HG02588 (cell line): ENCODE data around the gene N4BP2L1.

ENCODE experiments used
- ATAC-seq: cut with Tn5 transposase; IDR thresholded peaks from one replicate; pipeline ENCODE4 v1.9.1; 2021; ENCODE audit warnings: mild to moderate bottlenecking, moderate library complexity; ENCODE audit not compliant: unreplicated experiment

Gene N4BP2L1

GRCh38 chr13:32427852-32428580 lies at the start of gene N4BP2L1:
TSS of gene N4BP2L1 (minus strand) at chr13:32428130. CDS start at chr13:32428082, 48 bp downstream.
- ATAC-seq = peak; percentile 75

- ATAC-seq = no peak
Measured at GRCh38 chr13:32476892-32477291, 49.0 kb upstream of the N4BP2L1 start.

- ATAC-seq = no peak
Measured at GRCh38 chr13:32476021-32476731, 48.2 kb upstream of the N4BP2L1 start.

- no peak for ATAC-seq
Measured at GRCh38 chr13:32474999-32475792, 47.3 kb upstream of the N4BP2L1 start.

GRCh38 chr13:32473650-32474049 lies 45.7 kb upstream of the N4BP2L1 start:
- no peak for ATAC-seq

GRCh38 chr13:32472194-32472621 lies 44.3 kb upstream of the N4BP2L1 start:
- peak; percentile 80 for ATAC-seq

- no peak for ATAC-seq
Measured at GRCh38 chr13:32471187-32471922, 43.4 kb upstream of the N4BP2L1 start.

GRCh38 chr13:32468502-32469142 lies 40.7 kb upstream of the N4BP2L1 start:
- no peak for ATAC-seq

- no peak for ATAC-seq
Measured at GRCh38 chr13:32456591-32456990, 28.7 kb upstream of the N4BP2L1 start.

- ATAC-seq = no peak
Measured at GRCh38 chr13:32455594-32455903, 27.6 kb upstream of the N4BP2L1 start.

GRCh38 chr13:32454886-32455593 lies 27.1 kb upstream of the N4BP2L1 start:
- no peak for ATAC-seq

GRCh38 chr13:32453981-32454380 lies 26.1 kb upstream of the N4BP2L1 start:
- no peak for ATAC-seq

GRCh38 chr13:32448972-32449371 lies 21.0 kb upstream of the N4BP2L1 start:
- no peak for ATAC-seq

- no peak for ATAC-seq
Measured at GRCh38 chr13:32447894-32448623, 20.1 kb upstream of the N4BP2L1 start.

GRCh38 chr13:32446773-32447465 lies 19.0 kb upstream of the N4BP2L1 start:
- no peak for ATAC-seq

- no peak for ATAC-seq
Measured at GRCh38 chr13:32446220-32446619, 18.3 kb upstream of the N4BP2L1 start.

GRCh38 chr13:32445461-32445860 lies 17.5 kb upstream of the N4BP2L1 start:
- ATAC-seq = no peak

GRCh38 chr13:32443111-32443510 lies 15.2 kb upstream of the N4BP2L1 start:
- ATAC-seq = peak; percentile 55

GRCh38 chr13:32438871-32439270 lies 10.9 kb upstream of the N4BP2L1 start:
- no peak for ATAC-seq
